Cardiac fibroblast (primary cell): ENCODE measurements around the gene DTYMK.

Source experiments
- DNase-seq, 2 donors: peaks; one replicate each; pipeline versions ENCODE4 v3.0.0 to v3.0.0-alpha.2; 2010; ENCODE audit warnings: low read depth in 2 of 2
- H3K4me3 ChIP-seq, 2 donors: replicated peaks in 1 of 2; 1 replicate in 1 of 2; 2 replicates in 1 of 2; pipeline ENCODE4 v1.5.1; 2011; ENCODE audit warnings: low read depth in 2 of 2, low read length in 2 of 2, mild to moderate bottlenecking in 2 of 2, moderate library complexity in 1 of 2
- TF ChIP-seq, protein P1 (sequence below): IDR thresholded peaks from one replicate; pipeline ENCODE4 v1.5.1; 2011; ENCODE audit warnings: low read depth, mild to moderate bottlenecking, low read length, inconsistent platforms

Gene DTYMK

DNA sequence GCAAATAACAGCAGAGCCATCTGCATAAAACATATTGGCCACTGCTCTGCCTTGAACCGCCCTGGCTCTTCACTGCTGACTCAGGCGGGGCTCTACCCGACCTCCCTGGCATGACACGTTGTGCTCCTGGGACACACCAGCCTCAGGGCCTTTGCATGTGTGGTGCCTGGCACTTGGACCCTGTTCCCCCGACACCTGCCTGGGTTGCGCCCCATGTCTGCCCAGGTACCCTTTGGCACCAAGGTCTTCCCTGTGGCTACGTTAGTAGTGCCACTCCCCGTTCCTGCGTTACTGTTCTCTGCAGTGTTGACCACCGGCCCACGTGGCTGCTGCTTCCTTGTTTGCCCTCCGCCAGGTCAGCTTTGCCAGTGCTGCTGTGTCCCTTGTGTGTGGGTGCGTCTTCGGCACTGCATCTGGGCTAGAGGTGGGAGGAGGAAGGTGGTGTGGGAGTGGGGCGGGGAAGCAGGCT is 28.8 kb downstream of the DTYMK start:
- no peak for DNase-seq
- H3K4me3 ChIP-seq, result no peak overlapping the region
- TF ChIP-seq, protein P1, sequence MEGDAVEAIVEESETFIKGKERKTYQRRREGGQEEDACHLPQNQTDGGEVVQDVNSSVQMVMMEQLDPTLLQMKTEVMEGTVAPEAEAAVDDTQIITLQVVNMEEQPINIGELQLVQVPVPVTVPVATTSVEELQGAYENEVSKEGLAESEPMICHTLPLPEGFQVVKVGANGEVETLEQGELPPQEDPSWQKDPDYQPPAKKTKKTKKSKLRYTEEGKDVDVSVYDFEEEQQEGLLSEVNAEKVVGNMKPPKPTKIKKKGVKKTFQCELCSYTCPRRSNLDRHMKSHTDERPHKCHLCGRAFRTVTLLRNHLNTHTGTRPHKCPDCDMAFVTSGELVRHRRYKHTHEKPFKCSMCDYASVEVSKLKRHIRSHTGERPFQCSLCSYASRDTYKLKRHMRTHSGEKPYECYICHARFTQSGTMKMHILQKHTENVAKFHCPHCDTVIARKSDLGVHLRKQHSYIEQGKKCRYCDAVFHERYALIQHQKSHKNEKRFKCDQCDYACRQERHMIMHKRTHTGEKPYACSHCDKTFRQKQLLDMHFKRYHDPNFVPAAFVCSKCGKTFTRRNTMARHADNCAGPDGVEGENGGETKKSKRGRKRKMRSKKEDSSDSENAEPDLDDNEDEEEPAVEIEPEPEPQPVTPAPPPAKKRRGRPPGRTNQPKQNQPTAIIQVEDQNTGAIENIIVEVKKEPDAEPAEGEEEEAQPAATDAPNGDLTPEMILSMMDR, result no peak

DNA sequence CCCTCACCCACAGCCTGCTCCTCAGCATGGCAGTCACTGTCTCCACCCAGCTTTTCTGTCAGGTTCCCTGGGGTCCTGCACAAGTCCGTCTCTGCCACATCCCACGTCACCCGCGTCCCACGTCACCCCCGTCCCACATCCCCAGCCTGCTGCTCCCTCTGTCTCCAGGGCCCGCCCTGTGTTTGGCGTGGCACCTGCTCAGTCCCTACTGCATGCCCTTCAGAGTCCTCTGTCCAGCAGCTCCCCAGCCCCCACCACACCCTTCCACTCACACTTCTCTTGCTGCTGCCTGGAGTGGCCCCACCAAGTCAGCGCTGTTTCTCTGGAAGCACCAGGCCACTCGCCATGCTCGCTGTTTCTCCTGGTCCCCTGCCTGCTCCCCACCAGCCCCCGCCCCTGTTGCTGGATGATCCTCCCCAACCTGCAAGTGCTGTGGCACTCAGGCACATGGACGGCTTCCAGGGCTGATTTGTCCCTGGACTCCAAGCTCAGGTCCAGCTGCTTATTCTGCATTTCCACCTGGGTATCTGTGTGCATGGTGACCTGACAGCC is 30.3 kb downstream of the DTYMK start:
- no peak overlapping the region for H3K4me3 ChIP-seq
- DNase-seq, result no peak
- TF ChIP-seq, protein P1, result no peak

DNA sequence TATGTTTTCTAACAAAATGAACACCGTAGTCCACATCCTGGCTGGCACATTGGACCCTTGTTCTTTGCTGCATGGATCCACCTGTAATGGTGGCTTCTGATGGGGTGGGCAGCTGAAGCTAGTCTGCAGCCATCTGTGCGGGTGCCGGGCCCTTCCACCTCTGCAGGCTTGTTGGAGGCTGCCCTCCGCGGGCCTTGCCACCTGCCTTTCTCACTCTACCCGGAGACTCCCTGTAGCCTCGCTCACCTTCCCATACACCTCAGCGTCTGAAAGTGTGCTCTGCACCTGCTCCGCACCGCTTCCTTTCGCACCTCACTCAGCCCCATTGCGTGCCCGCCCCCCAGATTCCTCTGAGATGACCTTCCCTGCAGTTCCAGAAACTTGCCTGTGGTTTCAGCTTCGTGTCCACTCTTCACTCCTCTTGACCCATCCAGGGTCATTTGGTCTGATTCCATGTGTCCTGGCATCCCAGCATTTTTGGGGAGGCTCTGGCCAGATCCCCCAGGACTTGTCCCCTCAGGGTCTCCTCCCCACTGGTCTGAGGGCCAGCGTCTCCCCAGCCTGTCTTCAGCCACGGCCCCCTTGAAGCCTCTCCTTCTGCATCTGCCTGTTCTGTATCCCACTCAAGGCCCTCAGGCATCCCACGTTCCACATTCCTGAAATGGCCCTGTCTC is 31.0 kb downstream of the DTYMK start:
- no peak for DNase-seq
- TF ChIP-seq, protein P1, result no peak
- H3K4me3 ChIP-seq, result no peak overlapping the region

- DNase-seq, result no peak
- TF ChIP-seq, protein P1, result no peak
- no peak overlapping the region for H3K4me3 ChIP-seq
Observed at GRCh38 chr2:241654551-241654950, 32.1 kb downstream of the DTYMK start.

- DNase-seq, result no peak
- TF ChIP-seq, protein P1, result no peak
- H3K4me3 ChIP-seq, result no peak overlapping the region
Observed at GRCh38 chr2:241653210-241653750, 33.3 kb downstream of the DTYMK start.

DNA sequence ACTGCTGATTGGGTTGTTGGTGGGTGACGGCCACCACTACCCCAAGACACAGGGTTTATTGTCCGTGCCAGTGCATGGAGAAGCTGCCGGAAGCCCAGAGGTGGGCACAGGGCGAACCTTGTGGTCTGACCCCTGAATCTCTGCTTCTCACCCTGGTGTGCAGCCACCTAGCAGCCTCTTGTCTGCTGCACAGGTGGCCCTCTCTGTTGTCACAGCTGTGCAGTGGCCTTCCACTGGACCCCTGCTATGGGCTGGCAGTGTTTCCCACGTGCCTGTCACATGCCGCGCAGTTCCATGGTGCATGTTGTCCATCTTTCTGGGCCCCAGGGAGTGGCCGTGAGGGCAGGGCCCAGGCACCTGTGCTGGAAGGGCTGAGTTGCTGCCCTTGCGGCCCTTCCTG is 33.9 kb downstream of the DTYMK start:
- H3K4me3 ChIP-seq, result no peak overlapping the region
- TF ChIP-seq, protein P1, result no peak
- no peak for DNase-seq
